GM18951 (cell line): Measurements from ENCODE around the gene JAM3.
"Not testable (repeated sequence)": the region's sequence is repeated elsewhere in the genome, so short reads cannot be mapped to it uniquely, and the experiment has no call there.

Source experiments
- POLR2A ChIP-seq: IDR thresholded peaks from 4 replicates; pipeline ENCODE4 v1.6.1; 2011; ENCODE audit warnings: mild to moderate bottlenecking; ENCODE audit not compliant: insufficient read length, insufficient read depth; ENCODE audit errors: extremely low read depth
- in situ Hi-C: fragments of 300-500 bp; cut with MboI; formaldehyde crosslinking; loops from one replicate; pipeline ENCODE4 v1.12.0; 2022; ENCODE audit warnings: low sequenced_read_pairs, mixed read lengths, inconsistent platforms; ENCODE audit not compliant: unreplicated experiment

The JAM3 gene

GRCh38 chr11:134074766-134075165 is 5.9 kb downstream of the JAM3 start:
- TF ChIP-seq POLR2A = no peak
- in situ Hi-C loops = no loop called here

- TF ChIP-seq POLR2A = no peak
- in situ Hi-C loops = no loop called here
Measured at GRCh38 chr11:134079317-134079716, 10.4 kb downstream of the JAM3 start.

- in situ Hi-C loops = not testable (repeated sequence)
Measured at GRCh38 chr11:134081258-134081657, 12.4 kb downstream of the JAM3 start.

- in situ Hi-C loops = no loop called here
Measured at GRCh38 chr11:134082990-134083389, 14.1 kb downstream of the JAM3 start.

GRCh38 chr11:134086376-134086775 is 17.5 kb downstream of the JAM3 start:
- in situ Hi-C loops = no loop called here
- no peak for TF ChIP-seq POLR2A

More at GRCh38 chr11:134082990-134083389, 14.1 kb downstream of the JAM3 start:
- TF ChIP-seq POLR2A = no peak

GRCh38 chr11:134092006-134092405 is 23.1 kb downstream of the JAM3 start:
- in situ Hi-C loops = not testable (repeated sequence)

- no peak for TF ChIP-seq POLR2A
- in situ Hi-C loops = no loop called here
Measured at GRCh38 chr11:134097166-134097565, 28.3 kb downstream of the JAM3 start.

GRCh38 chr11:134098566-134099184 is 29.8 kb downstream of the JAM3 start:
- TF ChIP-seq POLR2A = no peak

GRCh38 chr11:134100171-134100570 is 31.3 kb downstream of the JAM3 start:
- in situ Hi-C loops = no loop called here
- TF ChIP-seq POLR2A = no peak

More at GRCh38 chr11:134098566-134099184, 29.8 kb downstream of the JAM3 start:
- in situ Hi-C loops = no loop called here

GRCh38 chr11:134101282-134101681 is 32.4 kb downstream of the JAM3 start:
- no peak for TF ChIP-seq POLR2A
- in situ Hi-C loops = no loop called here

GRCh38 chr11:134110252-134110815 is 41.5 kb downstream of the JAM3 start:
- in situ Hi-C loops = no loop called here

GRCh38 chr11:134113787-134114186 is 44.9 kb downstream of the JAM3 start:
- in situ Hi-C loops = not testable (repeated sequence)

More at GRCh38 chr11:134110252-134110815, 41.5 kb downstream of the JAM3 start:
- no peak for TF ChIP-seq POLR2A

GRCh38 chr11:134116210-134116609 is 47.3 kb downstream of the JAM3 start:
- in situ Hi-C loops = no loop called here
- TF ChIP-seq POLR2A = no peak

- TF ChIP-seq POLR2A = no peak
- in situ Hi-C loops = no loop called here
Measured at GRCh38 chr11:134118006-134118405, 49.1 kb downstream of the JAM3 start.

GRCh38 chr11:134119094-134119493 is 50.2 kb downstream of the JAM3 start:
- no peak for TF ChIP-seq POLR2A
- in situ Hi-C loops = no loop called here
